Fibroblast of skin of scalp (primary cell): ENCODE measurements around the gene B4GALNT4. TPM values are rescaled to one million over a fixed set of nuclear protein-coding genes. Genes with fewer than 3 reads are reported as not detected.
"Not testable (repeated sequence)": the region's sequence is repeated elsewhere in the genome, so short reads cannot be mapped to it uniquely, and the experiment has no call there.

Experiments
- DNase-seq: peaks from one replicate; pipeline ENCODE4 v3.0.0-alpha.2; 2013
- polyA plus RNA-seq, 2 experiments: library from polyadenylated mRNA; unstranded; fragments of 120-200 nt; gene quantifications; one replicate each; pipeline ENCODE4 v1.2.1, GENCODE V29; 2013; ENCODE audit not compliant: insufficient read length in 2 of 2

B4GALNT4 gene
- 23.2 TPM for polyA plus RNA-seq (2013, experiment 1 of 2; ENCODE audit: insufficient read length)
- polyA plus RNA-seq (2013, experiment 2 of 2; ENCODE audit: insufficient read length), result 24.9 TPM

- DNase-seq, result peak; percentile 47
Measured at GRCh38 chr11:369336-370018, at the start of gene B4GALNT4. Gene B4GALNT4, plus strand, starts transcription at chr11:369499. Its CDS starts 305 bp downstream, at chr11:369804.

GRCh38 chr11:319888-320273, 49.4 kb upstream of the B4GALNT4 start:
- not testable (repeated sequence) for DNase-seq

- no peak for DNase-seq
Measured at GRCh38 chr11:324156-324555, 45.1 kb upstream of the B4GALNT4 start.

GRCh38 chr11:324593-325517, 44.4 kb upstream of the B4GALNT4 start:
- DNase-seq, result not testable (repeated sequence)

- no peak for DNase-seq
Measured at GRCh38 chr11:325796-326591, 43.3 kb upstream of the B4GALNT4 start.

- no peak for DNase-seq
Measured at GRCh38 chr11:326592-326841, 42.8 kb upstream of the B4GALNT4 start.

- DNase-seq, result peak; percentile 31
Measured at GRCh38 chr11:326842-327580, 42.3 kb upstream of the B4GALNT4 start.

GRCh38 chr11:327581-327923, 41.7 kb upstream of the B4GALNT4 start:
- DNase-seq, result peak; percentile 36

- no peak for DNase-seq
Measured at GRCh38 chr11:328012-328411, 41.3 kb upstream of the B4GALNT4 start.

GRCh38 chr11:328516-329100, 40.7 kb upstream of the B4GALNT4 start:
- not testable (repeated sequence) for DNase-seq

- DNase-seq, result no peak
Measured at GRCh38 chr11:329886-330253, 39.4 kb upstream of the B4GALNT4 start.

GRCh38 chr11:330307-330693, 39.0 kb upstream of the B4GALNT4 start:
- DNase-seq, result no peak

GRCh38 chr11:330694-331357, 38.5 kb upstream of the B4GALNT4 start:
- DNase-seq, result no peak

GRCh38 chr11:331358-332060, 37.8 kb upstream of the B4GALNT4 start:
- DNase-seq, result no peak

- DNase-seq, result no peak
Measured at GRCh38 chr11:332651-333480, 36.4 kb upstream of the B4GALNT4 start.

- DNase-seq, result not testable (repeated sequence)
Measured at GRCh38 chr11:333616-334263, 35.6 kb upstream of the B4GALNT4 start.

- DNase-seq, result no peak
Measured at GRCh38 chr11:334264-334994, 34.9 kb upstream of the B4GALNT4 start.
